Breast epithelium (tissue), 4 donors: ENCODE results near the gene ATP9B. TPM values are rescaled to one million over a fixed set of nuclear protein-coding genes. Genes with fewer than 3 reads are reported as not detected.

Experiments used
- DNase-seq, 2 donors: peaks; one replicate each; pipeline ENCODE4 v3.0.0-alpha.2; 2019; ENCODE audit warnings: low spot score in 2 of 2
- H3K27ac ChIP-seq, 2 donors: fragments of 200-600 bp; sonication (generic) in 1 of 2; one replicate each; pipeline ENCODE4 v1.5.1; 2016 to 2019; ENCODE audit warnings: mild to moderate bottlenecking in 1 of 2
- H3K27me3 ChIP-seq, 2 donors: fragments of 200-600 bp; sonication (generic) in 1 of 2; one replicate each; pipeline versions ENCODE4 v1.5.1 to v1.6.0; 2017 to 2019; ENCODE audit warnings: control low read depth in 1 of 2, mild to moderate bottlenecking in 1 of 2
- H3K36me3 ChIP-seq: fragments of 200-600 bp; one replicate; pipeline ENCODE4 v1.5.1; 2019
- H3K4me1 ChIP-seq, 2 donors: fragments of 200-600 bp; sonication (generic); one replicate each; pipeline ENCODE4 v1.5.1; 2016 to 2019; ENCODE audit warnings: control low read depth in 1 of 2
- H3K4me3 ChIP-seq, 3 donors: fragments of 200-600 bp; sonication (generic); 1 replicate in 2 of 3; 2 replicates in 1 of 3; pipeline ENCODE4 v1.5.1; 2016 to 2019; ENCODE audit warnings: mild to moderate bottlenecking in 3 of 3, moderate library complexity in 2 of 3
- H3K9me3 ChIP-seq, 2 donors: fragments of 200-600 bp; sonication (generic) in 1 of 2; one replicate each; pipeline ENCODE4 v1.5.1; 2016 to 2019; ENCODE audit warnings: control low read depth in 1 of 2
- POLR2A ChIP-seq: fragments of 450-650 bp; IDR thresholded peaks from one replicate; pipeline ENCODE4 v1.6.1; 2016; ENCODE audit warnings: antibody characterized with exemption, mild to moderate bottlenecking, moderate library complexity
- POLR2AphosphoS5 ChIP-seq, 3 donors: sonication (generic); formaldehyde crosslinking; IDR thresholded peaks; one replicate each; pipeline ENCODE4 v1.6.1; 2017; ENCODE audit warnings: antibody characterized with exemption in 3 of 3
- intact Hi-C: fragments of 100-400 bp; cut with DNase I; formaldehyde crosslinking; loops from one replicate; pipeline ENCODE4 v1.15.1; 2023; ENCODE audit warnings: low total_unique reads
- total RNA-seq, 3 donors: library from RNA; depleted of rRNA; stranded (reverse); fragments of >200 nt; gene quantifications; one replicate each; pipeline ENCODE4 v1.1.0, GENCODE V29; 2016
- TF ChIP-seq, protein P1 (sequence below), 3 donors: fragments of 450-650 bp; IDR thresholded peaks; one replicate each; pipeline ENCODE4 v1.5.1; 2016 to 2017; ENCODE audit warnings: antibody characterized with exemption in 3 of 3, mild to moderate bottlenecking in 3 of 3, moderate library complexity in 3 of 3

Gene ATP9B
- total RNA-seq, 3 donors from 2014 or later: 42.1 to 55.9 (median 54.4) TPM

DNA sequence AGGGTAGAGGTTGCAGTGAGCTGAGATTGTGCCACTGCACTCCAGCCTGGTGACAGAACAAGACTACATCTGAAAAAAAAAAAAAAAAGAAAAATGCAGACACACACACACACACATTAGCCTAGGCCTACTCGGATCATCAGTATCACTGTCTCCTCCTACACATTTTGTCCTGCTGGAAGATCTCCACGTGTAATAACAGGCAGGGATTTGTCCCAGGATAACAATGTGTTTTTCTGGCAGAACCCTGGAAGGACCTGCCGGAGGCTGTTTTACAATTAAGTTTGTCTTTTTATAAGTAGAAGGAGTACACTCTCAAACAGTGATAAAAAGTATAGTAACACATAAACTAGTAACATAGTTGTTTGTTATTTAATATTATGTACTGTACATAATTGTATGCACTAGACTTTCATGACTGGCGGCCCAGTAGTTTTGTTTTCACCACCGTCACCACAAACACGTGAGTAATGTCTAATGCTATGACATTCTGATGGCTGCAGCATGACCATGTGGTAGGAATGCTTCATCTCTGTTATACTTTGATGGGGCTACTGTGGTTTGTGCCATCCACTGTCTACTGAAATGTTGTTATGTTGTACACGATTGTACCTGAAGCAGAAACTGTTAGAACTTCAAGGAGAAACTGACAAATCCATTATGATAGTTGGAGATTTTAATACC is 130.6 kb downstream of the ATP9B start:
- Histone ChIP-seq H3K9me3 (no peaks in the 10 kb centered on the region), H3K27ac (no peak overlapping the region), H3K27me3 (no peaks in the 10 kb centered on the region), H3K36me3 (no peaks in the 10 kb centered on the region), H3K4me1 (no peaks in the 10 kb centered on the region), H3K4me3 (no peak overlapping the region)
- intact Hi-C loops: loop anchor here (5.0 kb wide), 1 partner anchor 543 kb away; no protein-coding TSS in a partner anchor
- DNase-seq: peak in 1 of 2 donors; percentile 23
- TF ChIP-seq, protein P1, sequence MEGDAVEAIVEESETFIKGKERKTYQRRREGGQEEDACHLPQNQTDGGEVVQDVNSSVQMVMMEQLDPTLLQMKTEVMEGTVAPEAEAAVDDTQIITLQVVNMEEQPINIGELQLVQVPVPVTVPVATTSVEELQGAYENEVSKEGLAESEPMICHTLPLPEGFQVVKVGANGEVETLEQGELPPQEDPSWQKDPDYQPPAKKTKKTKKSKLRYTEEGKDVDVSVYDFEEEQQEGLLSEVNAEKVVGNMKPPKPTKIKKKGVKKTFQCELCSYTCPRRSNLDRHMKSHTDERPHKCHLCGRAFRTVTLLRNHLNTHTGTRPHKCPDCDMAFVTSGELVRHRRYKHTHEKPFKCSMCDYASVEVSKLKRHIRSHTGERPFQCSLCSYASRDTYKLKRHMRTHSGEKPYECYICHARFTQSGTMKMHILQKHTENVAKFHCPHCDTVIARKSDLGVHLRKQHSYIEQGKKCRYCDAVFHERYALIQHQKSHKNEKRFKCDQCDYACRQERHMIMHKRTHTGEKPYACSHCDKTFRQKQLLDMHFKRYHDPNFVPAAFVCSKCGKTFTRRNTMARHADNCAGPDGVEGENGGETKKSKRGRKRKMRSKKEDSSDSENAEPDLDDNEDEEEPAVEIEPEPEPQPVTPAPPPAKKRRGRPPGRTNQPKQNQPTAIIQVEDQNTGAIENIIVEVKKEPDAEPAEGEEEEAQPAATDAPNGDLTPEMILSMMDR (IDR thresholded peaks at IDR 0.05): no peak
- TF ChIP-seq POLR2A (no peak), POLR2AphosphoS5 (IDR thresholded peaks at IDR 0.05) (no peak)

DNA sequence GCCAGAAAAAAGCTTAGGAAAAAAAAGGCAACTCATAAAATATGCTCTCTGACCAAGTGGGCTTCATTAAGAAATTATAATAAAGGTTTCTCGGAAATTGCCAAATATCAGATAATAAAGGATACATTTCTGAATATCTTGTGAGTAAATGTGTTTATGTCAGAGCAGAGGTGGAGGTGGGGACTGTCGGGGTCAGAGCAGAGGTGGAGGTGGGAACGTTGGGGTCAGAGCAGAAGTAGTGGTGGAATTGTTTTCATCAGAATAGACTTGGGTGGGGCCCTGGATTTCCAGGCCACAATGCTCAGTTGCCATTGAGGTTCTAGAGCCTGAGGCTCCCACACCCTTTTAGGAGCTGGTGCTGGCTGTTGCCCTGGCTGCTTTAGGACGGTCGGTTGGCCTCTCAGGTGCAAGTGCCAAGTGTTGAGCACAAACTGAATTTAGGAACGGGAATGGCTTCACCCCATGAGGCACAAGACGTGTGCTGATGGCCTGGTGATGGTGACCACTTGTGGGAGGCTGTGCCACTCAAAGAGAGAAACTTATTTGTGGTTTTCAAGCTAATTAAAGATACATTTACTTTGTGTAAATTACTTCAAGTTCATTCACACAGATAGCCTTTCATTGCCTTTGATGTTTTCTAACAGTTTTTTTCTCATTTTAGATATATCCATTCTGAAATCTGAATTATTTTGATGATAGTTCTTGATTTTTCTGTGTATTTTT is 131.5 kb downstream of the ATP9B start:
- TF ChIP-seq POLR2A (no peak), POLR2AphosphoS5 (IDR thresholded peaks at IDR 0.05) (no peak)
- TF ChIP-seq, protein P1 (IDR thresholded peaks at IDR 0.05): no peak
- Histone ChIP-seq H3K27ac (no peak overlapping the region), H3K36me3 (no peaks in the 10 kb centered on the region), H3K9me3 (no peaks in the 10 kb centered on the region), H3K4me3 (no peak overlapping the region), H3K4me1 (no peaks in the 10 kb centered on the region), H3K27me3 (no peaks in the 10 kb centered on the region)
- peak in 1 of 2 donors; percentile 23 for DNase-seq
- intact Hi-C loops: no loop called here

DNA sequence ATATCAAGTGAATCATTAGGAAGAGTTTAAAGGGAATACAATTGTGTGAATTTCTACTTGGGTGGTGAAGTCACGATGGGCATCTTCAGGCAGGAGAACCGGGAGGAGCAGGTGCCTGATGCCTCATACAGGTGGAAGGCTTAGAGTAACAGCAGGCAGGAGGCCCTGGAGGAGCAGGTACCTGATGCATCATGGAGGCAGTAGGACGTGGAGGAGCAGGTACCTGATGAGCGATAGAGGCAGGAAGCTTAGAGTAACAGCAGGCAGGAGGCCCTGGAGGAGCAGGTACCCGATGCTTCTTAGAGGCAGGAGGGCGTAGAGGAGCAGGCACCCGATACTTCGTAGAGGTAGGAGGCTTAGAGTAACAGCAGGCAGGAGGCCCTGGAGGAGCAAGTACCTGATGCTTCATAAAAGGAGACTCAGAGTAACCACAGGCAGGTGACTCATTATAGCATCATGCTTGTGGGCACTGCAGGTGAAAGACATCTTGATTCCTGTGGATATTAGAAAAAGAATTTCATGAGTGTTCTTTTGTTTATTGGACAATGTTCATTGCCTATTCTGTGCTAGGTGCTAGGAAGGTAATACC is 133.9 kb downstream of the ATP9B start:
- no peak for TF ChIP-seq POLR2AphosphoS5 (IDR thresholded peaks at IDR 0.05)
- TF ChIP-seq, protein P1 (IDR thresholded peaks at IDR 0.05): no peak
- no peak for TF ChIP-seq POLR2A
- no peaks in the 10 kb centered on the region for H3K4me1 ChIP-seq
- DNase-seq: no peak
- no peaks in the 10 kb centered on the region for H3K36me3 ChIP-seq
- intact Hi-C loops: no loop called here
- no peaks in the 10 kb centered on the region for H3K9me3 ChIP-seq
- no peaks in the 10 kb centered on the region for H3K27me3 ChIP-seq
- H3K4me3 ChIP-seq: no peak overlapping the region
- no peak overlapping the region for H3K27ac ChIP-seq

DNA sequence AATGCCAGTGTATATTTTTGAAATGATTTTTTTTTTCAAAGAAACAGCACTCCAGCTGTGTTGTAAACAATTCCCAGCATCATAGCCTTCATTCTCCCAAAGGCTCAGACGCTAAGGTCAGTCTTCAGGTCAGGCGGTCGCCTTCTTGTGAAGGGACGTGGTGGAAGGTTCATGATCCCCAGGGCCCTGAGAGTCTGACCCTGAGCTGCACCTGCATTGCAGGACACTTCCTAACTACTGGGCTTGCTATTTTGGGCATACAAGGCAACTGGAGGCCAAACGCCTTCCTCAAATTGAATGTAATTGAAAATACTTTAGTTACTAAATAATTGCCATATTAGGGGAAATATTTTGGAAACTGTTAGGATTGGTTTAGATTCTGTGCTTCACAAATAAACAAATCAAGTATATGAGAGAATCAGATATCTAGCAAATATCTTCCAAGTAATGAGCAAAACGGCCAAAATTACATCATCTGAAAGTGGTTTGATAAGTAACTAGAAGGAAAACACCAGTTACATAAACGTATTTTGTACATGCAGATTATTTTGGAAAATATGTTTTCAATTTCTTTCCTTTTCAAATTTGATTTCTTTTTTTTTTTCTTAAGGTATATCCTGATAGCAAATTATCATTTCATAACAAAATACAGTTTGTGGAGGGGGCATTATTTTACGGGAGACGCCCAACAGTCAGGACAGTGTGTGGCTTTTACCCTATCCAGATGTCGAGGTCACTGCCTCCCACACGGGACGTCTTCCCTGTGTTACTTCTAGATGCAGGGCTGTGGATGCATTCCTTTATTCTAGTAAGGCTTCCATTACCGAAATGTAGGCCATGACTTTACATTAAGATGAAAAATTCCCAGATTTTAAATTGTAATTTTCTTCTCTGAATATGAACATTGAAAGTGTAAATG is 136.0 kb downstream of the ATP9B start:
- intact Hi-C loops: no loop called here
- H3K9me3 ChIP-seq: no peaks in the 10 kb centered on the region
- no peaks in the 10 kb centered on the region for H3K36me3 ChIP-seq
- no peak for DNase-seq
- H3K27ac ChIP-seq: no peak overlapping the region
- TF ChIP-seq POLR2A: no peak
- TF ChIP-seq, protein P1 (IDR thresholded peaks at IDR 0.05): no peak
- TF ChIP-seq POLR2AphosphoS5 (IDR thresholded peaks at IDR 0.05): no peak
- H3K4me1 ChIP-seq: no peaks in the 10 kb centered on the region
- no peak overlapping the region for H3K4me3 ChIP-seq
- no peaks in the 10 kb centered on the region for H3K27me3 ChIP-seq
